ENCODE results near the gene CCDC146.
"Not testable (repeated sequence)": the region's sequence is repeated elsewhere in the genome, so short reads cannot be mapped to it uniquely, and the experiment has no call there.

The CCDC146 gene

GRCh38 chr7:77112719-77113306 is 9.6 kb upstream of the CCDC146 start:
- not testable (repeated sequence) for H3K9me3 ChIP-seq (ENCODE audit: low read depth, low read length); H3K36me3 ChIP-seq (ENCODE audit: insufficient read depth, low read length); H3K9ac ChIP-seq (ENCODE audit: insufficient read length); H3K27ac ChIP-seq; H3K4me3 ChIP-seq
- DNase-seq (ENCODE audit: low read depth, low spot score): peak; percentile 6

GRCh38 chr7:77125486-77125885 is 3.1 kb downstream of the CCDC146 start:
- not testable (repeated sequence) for H3K9ac ChIP-seq (ENCODE audit: insufficient read length); DNase-seq (ENCODE audit: low read depth, low spot score); H3K36me3 ChIP-seq (ENCODE audit: insufficient read depth, low read length); H3K27ac ChIP-seq; H3K9me3 ChIP-seq (ENCODE audit: low read depth, low read length); H3K4me3 ChIP-seq

- H3K4me3 ChIP-seq; H3K9ac ChIP-seq (ENCODE audit: insufficient read length); DNase-seq (ENCODE audit: low read depth, low spot score): not testable (repeated sequence)
Measured at GRCh38 chr7:77127009-77127408, 4.6 kb downstream of the CCDC146 start.

GRCh38 chr7:77128582-77129410 is 6.4 kb downstream of the CCDC146 start:
- not testable (repeated sequence) for H3K36me3 ChIP-seq (ENCODE audit: insufficient read depth, low read length); H3K9ac ChIP-seq (ENCODE audit: insufficient read length); H3K9me3 ChIP-seq (ENCODE audit: low read depth, low read length); H3K27ac ChIP-seq; DNase-seq (ENCODE audit: low read depth, low spot score); H3K4me3 ChIP-seq

More at GRCh38 chr7:77127009-77127408, 4.6 kb downstream of the CCDC146 start:
- H3K36me3 ChIP-seq (ENCODE audit: insufficient read depth, low read length); H3K9me3 ChIP-seq (ENCODE audit: low read depth, low read length); H3K27ac ChIP-seq: not testable (repeated sequence)

GRCh38 chr7:77131781-77132180 is 9.4 kb downstream of the CCDC146 start:
- not testable (repeated sequence) for H3K4me3 ChIP-seq; H3K9ac ChIP-seq (ENCODE audit: insufficient read length); H3K9me3 ChIP-seq (ENCODE audit: low read depth, low read length); DNase-seq (ENCODE audit: low read depth, low spot score); H3K36me3 ChIP-seq (ENCODE audit: insufficient read depth, low read length); H3K27ac ChIP-seq

GRCh38 chr7:77138668-77139067 is 16.3 kb downstream of the CCDC146 start:
- not testable (repeated sequence) for H3K9me3 ChIP-seq (ENCODE audit: low read depth, low read length); H3K27ac ChIP-seq; H3K9ac ChIP-seq (ENCODE audit: insufficient read length); H3K36me3 ChIP-seq (ENCODE audit: insufficient read depth, low read length); DNase-seq (ENCODE audit: low read depth, low spot score); H3K4me3 ChIP-seq

GRCh38 chr7:77140291-77140690 is 17.9 kb downstream of the CCDC146 start:
- H3K9me3 ChIP-seq (ENCODE audit: low read depth, low read length); H3K4me3 ChIP-seq; H3K9ac ChIP-seq (ENCODE audit: insufficient read length); DNase-seq (ENCODE audit: low read depth, low spot score); H3K27ac ChIP-seq; H3K36me3 ChIP-seq (ENCODE audit: insufficient read depth, low read length): not testable (repeated sequence)

GRCh38 chr7:77152232-77152631 is 29.8 kb downstream of the CCDC146 start:
- DNase-seq (ENCODE audit: low read depth, low spot score); H3K9me3 ChIP-seq (ENCODE audit: low read depth, low read length); H3K27ac ChIP-seq; H3K36me3 ChIP-seq (ENCODE audit: insufficient read depth, low read length); H3K9ac ChIP-seq (ENCODE audit: insufficient read length); H3K4me3 ChIP-seq: not testable (repeated sequence)

- H3K9ac ChIP-seq (ENCODE audit: insufficient read length); H3K27ac ChIP-seq; H3K36me3 ChIP-seq (ENCODE audit: insufficient read depth, low read length); H3K4me3 ChIP-seq; DNase-seq (ENCODE audit: low read depth, low spot score); H3K9me3 ChIP-seq (ENCODE audit: low read depth, low read length): not testable (repeated sequence)
Measured at GRCh38 chr7:77154917-77155464, 32.6 kb downstream of the CCDC146 start.

- not testable (repeated sequence) for H3K4me3 ChIP-seq; H3K27ac ChIP-seq; H3K9me3 ChIP-seq (ENCODE audit: low read depth, low read length); H3K9ac ChIP-seq (ENCODE audit: insufficient read length); DNase-seq (ENCODE audit: low read depth, low spot score); H3K36me3 ChIP-seq (ENCODE audit: insufficient read depth, low read length)
Measured at GRCh38 chr7:77155601-77156377, 33.4 kb downstream of the CCDC146 start.

GRCh38 chr7:77157034-77157433 is 34.6 kb downstream of the CCDC146 start:
- H3K27ac ChIP-seq: not testable (repeated sequence)

More at GRCh38 chr7:77157034-77157433, 34.6 kb downstream of the CCDC146 start:
- H3K9me3 ChIP-seq (ENCODE audit: low read depth, low read length); H3K4me3 ChIP-seq; H3K36me3 ChIP-seq (ENCODE audit: insufficient read depth, low read length); DNase-seq (ENCODE audit: low read depth, low spot score); H3K9ac ChIP-seq (ENCODE audit: insufficient read length): not testable (repeated sequence)

All from SK-N-MC (cell line).